GM10248 (cell line): ENCODE results near the gene IL36A.

ENCODE experiments used
- CTCF ChIA-PET: fragments of 300-600 bp; sonication (Branson Sonifier 250); formaldehyde crosslinking; extraction: SDS; loops from one replicate; lab custom pipeline; 2021; ENCODE audit warnings: antibody characterized with exemption; lab: Yijun Ruan, JAX
- POLR2A ChIA-PET: fragments of 350-650 bp; sonication (Branson Sonifier 250); formaldehyde crosslinking; extraction: SDS; loops from one replicate; lab custom pipeline; 2020; ENCODE audit warnings: antibody characterized with exemption; lab: Yijun Ruan, JAX
- DNase-seq: peaks from one replicate; pipeline ENCODE4 v3.0.0; 2012; ENCODE audit errors: extremely low spot score
- CTCF ChIP-seq: IDR thresholded peaks from 2 replicates; pipeline ENCODE4 v1.5.1; 2012; ENCODE audit warnings: mild to moderate bottlenecking, low read depth; ENCODE audit errors: extremely low read depth, missing control alignments, control extremely low read depth

IL36A gene

GRCh38 chr2:112962308-112963175, 42.7 kb upstream of the IL36A start:
- ChIA-PET POLR2A (no interaction called here), CTCF (interaction anchor here (1.0 to 4.9 kb wide), 6 partner anchors 13 to 236 kb away, joined by 3 to 40 read pairs (median 11); no protein-coding TSS in a partner anchor)
- DNase-seq, result no peak
- TF ChIP-seq CTCF, result no peak

GRCh38 chr2:112967023-112967422, 38.2 kb upstream of the IL36A start:
- CTCF ChIA-PET, result interaction anchor here (0.6 to 2.1 kb wide), 5 partner anchors 8 to 840 kb away, joined by 3 to 13 read pairs (median 5); partner anchors contain the start of gene IL36G
- no peak for DNase-seq
- POLR2A ChIA-PET, result interaction anchor here (0.8 kb wide), 1 partner anchor 48 kb away, joined by 3 read pairs; no protein-coding TSS in a partner anchor
- TF ChIP-seq CTCF, result no peak

GRCh38 chr2:112972423-112973086, 32.7 kb upstream of the IL36A start:
- DNase-seq, result no peak
- CTCF ChIA-PET, result interaction anchor here (1.1 kb wide), 1 partner anchor 13 kb away, joined by 3 read pairs; no protein-coding TSS in a partner anchor
- POLR2A ChIA-PET, result no interaction called here
- TF ChIP-seq CTCF, result no peak

- ChIA-PET POLR2A (no interaction called here), CTCF (no interaction called here)
- no peak for DNase-seq
- TF ChIP-seq CTCF, result no peak
Measured at GRCh38 chr2:112973156-112973555, 32.1 kb upstream of the IL36A start.

GRCh38 chr2:112977559-112978056, 27.7 kb upstream of the IL36A start, which contains the start of gene IL36G:
Gene IL36G, plus strand, starts transcription at chr2:112978006. Its CDS starts 633 bp downstream, at chr2:112978639.
- POLR2A ChIA-PET, result no interaction called here
- DNase-seq, result no peak
- CTCF ChIA-PET, result interaction anchor here (0.7 to 1.5 kb wide), 7 partner anchors 9 to 92 kb away, joined by 3 to 9 read pairs (median 4); no protein-coding TSS in a partner anchor
- TF ChIP-seq CTCF, result no peak

- DNase-seq, result no peak
- ChIA-PET POLR2A (no interaction called here), CTCF (interaction anchor here (0.7 to 1.4 kb wide), 3 partner anchors 19 to 159 kb away, joined by 3 to 7 read pairs (median 3); no protein-coding TSS in a partner anchor)
- TF ChIP-seq CTCF, result no peak
Measured at GRCh38 chr2:112979731-112980130, 25.5 kb upstream of the IL36A start.
